Measurements from ENCODE around the gene TRAF3IP3.
A peak's percentile ranks its signal among the peaks of the same experiment; 100 is the strongest.

The TRAF3IP3 gene

GRCh38 chr1:209755926-209756614 is at the start of gene TRAF3IP3:
Gene TRAF3IP3, plus strand, starts transcription at chr1:209756053. Its CDS starts 3,987 bp downstream, at chr1:209760040.
- DNase-seq (ENCODE audit: low read depth in 2 of 2): peak in 1 of 2 donors; percentile 63

- DNase-seq (ENCODE audit: low read depth in 2 of 2): no peak
Measured at GRCh38 chr1:209706622-209707021, 49.2 kb upstream of the TRAF3IP3 start.

DNA sequence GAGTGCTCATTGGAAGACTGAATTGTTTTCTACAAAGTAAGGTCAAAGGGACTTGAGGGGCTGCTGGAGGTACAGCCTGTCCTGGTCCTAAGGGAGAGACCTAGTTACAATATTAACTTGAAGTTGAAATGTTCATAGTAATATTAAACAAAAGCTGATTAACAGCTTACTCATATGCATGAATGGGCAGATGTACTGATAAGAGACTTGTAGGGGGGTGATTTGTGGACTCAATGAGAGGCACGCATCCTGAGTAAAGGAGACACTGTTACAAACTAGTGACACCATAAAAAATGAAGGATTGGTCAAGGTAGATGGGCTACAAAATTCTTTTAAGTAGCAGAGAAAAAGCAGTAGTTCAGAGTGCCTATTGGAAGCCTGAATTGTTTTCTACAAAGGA is 48.5 kb upstream of the TRAF3IP3 start:
- DNase-seq (ENCODE audit: low read depth in 2 of 2): no peak

- no peak for DNase-seq (ENCODE audit: low read depth in 2 of 2)
Measured at GRCh38 chr1:209708297-209708696, 47.6 kb upstream of the TRAF3IP3 start.

GRCh38 chr1:209710093-209710492 is 45.8 kb upstream of the TRAF3IP3 start:
- no peak for DNase-seq (ENCODE audit: low read depth in 2 of 2)

DNA sequence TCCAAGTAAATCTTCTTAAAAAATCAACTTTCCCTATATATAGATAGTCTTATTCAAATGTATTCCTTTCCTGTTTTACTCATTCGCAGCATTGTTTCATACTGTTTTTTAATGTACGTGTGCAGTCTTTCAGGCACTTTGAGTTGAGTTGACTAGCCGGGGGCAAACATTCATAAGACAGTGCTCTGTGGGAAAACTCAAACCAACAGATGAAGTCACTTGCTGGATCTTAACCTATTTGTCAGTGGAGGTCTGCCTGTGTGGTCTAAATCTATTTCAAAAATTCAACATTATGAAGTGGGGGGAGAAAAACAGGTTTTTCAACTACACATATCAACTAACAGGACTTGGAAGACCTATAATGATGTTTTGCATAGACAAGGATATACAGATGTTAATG is 45.0 kb upstream of the TRAF3IP3 start:
- no peak for DNase-seq (ENCODE audit: low read depth in 2 of 2)

DNA sequence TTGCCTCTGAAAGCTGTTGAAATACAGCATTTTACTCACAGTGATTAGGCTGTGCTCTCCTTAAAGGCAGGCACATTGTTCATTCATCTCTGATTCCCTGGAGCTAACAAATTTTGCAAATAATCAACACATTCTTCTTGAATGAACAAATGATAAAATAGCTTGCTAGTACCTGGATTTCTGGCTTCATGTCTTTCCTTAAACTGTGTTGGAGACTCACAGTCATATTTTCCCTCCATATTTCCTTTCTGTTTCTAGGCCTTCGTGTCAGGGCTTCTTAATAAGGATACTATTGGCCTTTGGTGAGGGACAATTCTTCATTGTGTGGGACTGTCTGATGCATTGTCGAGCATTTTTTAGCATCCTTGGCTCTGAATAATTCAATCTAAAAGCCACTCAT is 41.5 kb upstream of the TRAF3IP3 start:
- DNase-seq (ENCODE audit: low read depth in 2 of 2): no peak

DNA sequence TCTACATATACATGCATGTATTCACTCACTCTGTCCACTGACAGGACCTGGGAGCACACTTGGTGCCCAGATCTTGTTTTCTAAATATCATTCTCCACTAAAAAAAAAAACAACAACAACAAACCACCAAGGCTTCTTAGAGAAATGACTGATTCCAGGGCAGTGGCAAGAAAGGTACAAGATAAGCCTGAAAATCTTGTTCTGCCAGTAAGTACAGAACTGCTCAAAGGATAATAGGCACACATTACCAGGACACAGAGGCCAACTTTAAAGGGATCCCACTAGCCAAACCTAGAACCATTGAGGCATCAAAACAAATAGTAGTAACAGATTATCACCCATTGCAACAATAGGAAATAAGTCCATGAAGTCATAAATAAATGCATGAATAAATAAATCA is 40.5 kb upstream of the TRAF3IP3 start:
- no peak for DNase-seq (ENCODE audit: low read depth in 2 of 2)

DNA sequence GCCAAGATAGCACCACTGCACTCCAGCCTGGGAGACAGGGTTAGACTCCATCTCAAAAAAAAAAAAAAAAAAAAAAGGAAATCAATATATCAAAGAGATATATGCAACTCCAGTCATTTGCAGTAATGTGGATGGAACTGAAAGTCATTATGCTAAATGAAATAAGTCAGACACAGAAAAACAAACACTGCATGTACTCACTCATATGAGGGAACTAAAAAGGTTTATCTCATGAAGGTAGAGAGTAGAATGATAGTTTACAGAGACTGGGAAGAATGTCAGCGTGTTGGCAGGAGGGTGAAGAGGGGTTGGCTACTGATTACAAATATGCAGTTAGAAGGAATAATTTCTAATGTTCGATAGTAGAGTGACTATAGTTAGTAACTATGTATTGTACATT is 38.0 kb upstream of the TRAF3IP3 start:
- no peak for DNase-seq (ENCODE audit: low read depth in 2 of 2)

DNA sequence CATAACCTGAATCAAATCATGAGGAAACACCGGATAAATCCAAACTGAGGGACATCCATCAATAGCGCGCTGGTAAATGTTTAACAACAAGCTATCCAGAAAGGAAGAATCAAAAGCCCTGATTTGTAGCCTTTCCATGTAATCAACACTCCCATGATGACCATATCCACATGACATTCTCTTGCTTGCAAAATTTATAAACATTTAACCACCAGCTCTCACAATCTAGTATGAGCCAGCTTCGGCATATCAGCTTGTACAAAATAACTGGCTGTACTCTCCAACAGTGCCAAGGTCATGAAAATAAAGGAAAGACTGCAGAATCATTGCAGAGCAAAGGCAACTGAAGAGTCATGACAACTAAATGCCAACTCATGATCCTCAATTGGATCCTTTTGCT is 35.5 kb upstream of the TRAF3IP3 start:
- DNase-seq (ENCODE audit: low read depth in 2 of 2): no peak

- no peak for DNase-seq (ENCODE audit: low read depth in 2 of 2)
Measured at GRCh38 chr1:209720826-209721225, 35.0 kb upstream of the TRAF3IP3 start.

DNA sequence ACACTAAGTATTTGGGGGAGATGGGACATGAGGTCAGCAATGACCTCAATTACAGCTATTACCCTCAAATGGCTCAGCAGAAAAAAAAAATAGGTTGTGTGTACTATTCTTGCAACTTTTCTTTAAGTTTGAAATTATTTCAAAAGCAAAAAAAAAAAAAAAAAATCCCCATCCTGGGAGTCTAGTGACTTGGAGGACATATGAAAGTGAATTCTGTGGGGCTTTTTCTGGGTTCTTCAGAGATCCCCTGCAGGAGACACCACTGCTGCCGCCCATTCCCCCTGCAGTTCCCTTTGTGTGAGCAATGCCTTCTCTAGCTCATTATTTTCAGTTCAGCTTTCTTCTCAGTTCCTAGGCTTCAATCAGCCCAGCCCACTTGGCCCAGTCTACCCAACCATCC is 34.5 kb upstream of the TRAF3IP3 start:
- DNase-seq (ENCODE audit: low read depth in 2 of 2): no peak

- DNase-seq (ENCODE audit: low read depth in 2 of 2): no peak
Measured at GRCh38 chr1:209723265-209723664, 32.6 kb upstream of the TRAF3IP3 start.

GRCh38 chr1:209723756-209724693 is 31.8 kb upstream of the TRAF3IP3 start:
- no peak for DNase-seq (ENCODE audit: low read depth in 2 of 2)

DNA sequence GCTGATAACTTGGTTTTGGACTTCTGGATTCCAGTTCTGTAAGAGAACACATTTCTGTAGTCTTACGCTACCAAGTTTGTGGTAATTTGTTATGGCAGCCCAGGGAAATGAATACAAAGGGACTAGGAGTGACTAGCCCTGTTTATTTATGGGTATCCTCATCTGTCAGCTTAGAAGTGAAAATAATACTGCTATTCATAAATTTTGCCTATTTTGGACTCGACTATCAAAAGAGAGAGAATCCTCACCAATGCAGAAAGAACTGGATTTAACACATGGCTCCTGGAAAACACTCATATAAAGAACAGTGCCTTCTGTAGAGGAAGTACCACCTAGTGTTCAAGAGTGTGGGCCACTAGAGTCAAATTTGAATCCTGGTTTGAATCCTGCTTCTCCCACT is 28.6 kb upstream of the TRAF3IP3 start:
- DNase-seq (ENCODE audit: low read depth in 2 of 2): no peak

- DNase-seq (ENCODE audit: low read depth in 2 of 2): no peak
Measured at GRCh38 chr1:209727785-209728184, 28.1 kb upstream of the TRAF3IP3 start.

GRCh38 chr1:209728466-209728865 is 27.4 kb upstream of the TRAF3IP3 start:
- DNase-seq (ENCODE audit: low read depth in 2 of 2): no peak

- no peak for DNase-seq (ENCODE audit: low read depth in 2 of 2)
Measured at GRCh38 chr1:209729436-209729835, 26.4 kb upstream of the TRAF3IP3 start.

DNA sequence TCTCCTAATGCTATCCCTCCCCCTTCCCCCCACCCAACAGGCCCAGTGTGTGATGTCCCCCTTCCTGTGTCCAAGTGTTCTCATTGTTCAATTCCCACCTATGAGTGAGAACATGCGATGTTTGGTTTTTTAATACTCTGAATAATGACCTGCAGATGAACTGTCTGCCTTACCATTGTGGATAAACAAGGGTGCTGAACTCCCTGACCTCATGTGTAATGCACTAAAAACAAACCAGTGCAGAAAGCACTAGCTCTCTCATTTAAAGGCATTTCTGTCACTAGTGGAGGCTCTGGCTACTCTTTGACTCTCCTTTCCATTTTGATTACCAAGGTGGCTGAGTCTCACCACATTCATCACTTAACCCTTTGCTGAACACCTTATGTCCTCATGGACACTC is 23.1 kb upstream of the TRAF3IP3 start:
- DNase-seq (ENCODE audit: low read depth in 2 of 2): no peak

DNA sequence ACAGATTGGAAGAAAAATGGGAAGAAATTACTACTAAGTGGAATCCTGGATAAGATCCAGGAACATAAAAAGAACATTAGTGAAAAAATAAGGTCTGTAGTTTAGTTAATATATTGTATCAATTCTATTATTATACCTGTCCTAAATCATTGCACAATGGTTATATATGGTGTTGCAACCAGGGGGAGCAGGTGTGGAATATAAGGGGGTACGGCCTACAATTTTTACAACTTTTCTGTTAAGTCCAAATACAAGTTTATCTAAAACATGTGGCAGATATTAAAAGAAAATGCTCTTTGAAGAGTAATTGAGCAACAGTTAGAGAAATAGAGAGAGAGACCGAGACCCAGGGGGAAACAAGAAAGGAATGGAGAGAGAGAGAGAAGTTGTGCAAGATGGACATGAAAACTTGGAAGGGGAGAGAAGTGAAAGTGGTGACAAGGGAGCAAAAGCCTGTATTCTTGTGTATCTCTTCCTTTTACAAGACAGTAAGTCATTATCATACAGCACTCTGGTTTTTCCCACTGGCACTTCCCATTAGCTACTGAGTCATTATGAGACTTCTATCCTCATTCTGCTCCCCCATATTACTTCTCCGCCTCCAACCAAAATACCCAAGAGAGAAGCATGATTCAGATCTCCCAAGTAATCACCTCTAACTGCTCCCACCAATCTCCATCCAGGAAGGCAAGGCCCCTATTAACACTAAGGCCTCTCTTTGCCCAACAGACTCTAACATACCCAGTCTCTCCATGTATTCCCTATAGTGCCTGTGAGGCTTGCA is 22.3 kb upstream of the TRAF3IP3 start:
- no peak for DNase-seq (ENCODE audit: low read depth in 2 of 2)

- no peak for DNase-seq (ENCODE audit: low read depth in 2 of 2)
Measured at GRCh38 chr1:209736490-209737117, 19.2 kb upstream of the TRAF3IP3 start.

GRCh38 chr1:209737118-209737505 is 18.7 kb upstream of the TRAF3IP3 start:
- DNase-seq (ENCODE audit: low read depth in 2 of 2): no peak
